SU-DHL-6 (cell line): ENCODE results near the gene KRT4.

Source experiments
- H2AFZ ChIP-seq: fragments of 200-600 bp; sonication (generic); 2 replicates; pipeline ENCODE4 v1.6.1; 2014; ENCODE audit warnings: low read depth, mild to moderate bottlenecking, moderate library complexity, mixed read lengths, antibody characterized with exemption, low read length; ENCODE audit not compliant: severe bottlenecking
- H3F3A ChIP-seq: fragments of 200-600 bp; shearing (Covaris generic); 2 replicates; pipeline ENCODE4 v1.6.0; 2016; ENCODE audit warnings: antibody characterized with exemption, mild to moderate bottlenecking; ENCODE audit not compliant: insufficient read depth
- H3K27ac ChIP-seq: fragments of 200-600 bp; sonication (generic); 2 replicates; pipeline ENCODE4 v1.5.1; 2016; ENCODE audit warnings: low read depth, mild to moderate bottlenecking, low read length, moderate library complexity, mixed read lengths
- H3K27me3 ChIP-seq: fragments of 200-600 bp; sonication (generic), shearing (Covaris generic); 2 replicates; pipeline ENCODE4 v1.6.0; 2014; ENCODE audit warnings: mild to moderate bottlenecking, low read length
- H3K36me3 ChIP-seq: fragments of 200-600 bp; sonication (generic); 2 replicates; pipeline ENCODE4 v1.6.1; 2014; ENCODE audit warnings: mild to moderate bottlenecking, low read length, mixed read lengths
- H3K4me2 ChIP-seq: fragments of 300-600, 200-600 bp; shearing (Covaris generic), sonication (generic); 2 replicates; pipeline ENCODE4 v1.6.0; 2014; ENCODE audit warnings: low read length, low read depth, mild to moderate bottlenecking; ENCODE audit not compliant: poor library complexity, severe bottlenecking
- H3K4me3 ChIP-seq: fragments of 200-600 bp; sonication (generic); 2 replicates; pipeline ENCODE4 v1.5.1; 2014; ENCODE audit warnings: antibody characterized with exemption, low read length, mild to moderate bottlenecking, mixed read lengths; ENCODE audit not compliant: insufficient read depth, poor library complexity, severe bottlenecking
- H3K79me2 ChIP-seq: fragments of 200-600 bp; sonication (generic); 2 replicates; pipeline ENCODE4 v1.6.1; 2014; ENCODE audit warnings: mild to moderate bottlenecking, low read length, moderate library complexity; ENCODE audit not compliant: insufficient read depth
- H3K9ac ChIP-seq: fragments of 200-600 bp; sonication (generic); 2 replicates; pipeline ENCODE4 v1.7.0; 2014; ENCODE audit warnings: mild to moderate bottlenecking, low read length
- H3K9me2 ChIP-seq: fragments of 200-600 bp; sonication (generic); replicated peaks from 2 replicates; pipeline ENCODE4 v1.6.1; 2014; ENCODE audit warnings: low read length; ENCODE audit not compliant: insufficient read depth
- H3K9me3 ChIP-seq: fragments of 200-600 bp; sonication (generic); 2 replicates; pipeline ENCODE4 v1.6.1; 2014; ENCODE audit warnings: low read length, mixed read lengths; ENCODE audit not compliant: insufficient read depth
- H4K20me1 ChIP-seq: fragments of 200-600 bp; sonication (generic); 2 replicates; pipeline ENCODE4 v1.6.1; 2014; ENCODE audit warnings: low read depth, mild to moderate bottlenecking, antibody characterized with exemption, low read length, moderate library complexity, mixed read lengths
- EZH2phosphoT487 ChIP-seq: fragments of 200-600 bp; sonication (generic), shearing (Covaris generic); conservative IDR thresholded peaks from 2 replicates; pipeline ENCODE4 v1.6.1; 2018; ENCODE audit warnings: mild to moderate bottlenecking, antibody characterized with exemption, low read length, moderate library complexity, mixed read lengths
- TF ChIP-seq, protein P1 (sequence below): fragments of 200-600 bp; sonication (generic); IDR thresholded peaks from one replicate; pipeline ENCODE4 v1.5.1; 2017; ENCODE audit warnings: antibody characterized with exemption, mild to moderate bottlenecking, low read length, moderate library complexity; ENCODE audit not compliant: insufficient read depth, poor library complexity, severe bottlenecking

Gene KRT4

GRCh38 chr12:52778833-52779232 is 35.1 kb downstream of the KRT4 start:
- H3K36me3 ChIP-seq, result no peaks in the 10 kb centered on the region
- no peaks in the 10 kb centered on the region for H3K27me3 ChIP-seq
- no peaks in the 10 kb centered on the region for H3K9me2 ChIP-seq
- H3F3A ChIP-seq, result no peaks in the 10 kb centered on the region
- H3K9ac ChIP-seq, result no peak overlapping the region
- H4K20me1 ChIP-seq, result no peaks in the 10 kb centered on the region
- no peak overlapping the region for H3K4me2 ChIP-seq
- H3K4me3 ChIP-seq, result no peak overlapping the region
- no peak for TF ChIP-seq EZH2phosphoT487
- TF ChIP-seq, protein P1, sequence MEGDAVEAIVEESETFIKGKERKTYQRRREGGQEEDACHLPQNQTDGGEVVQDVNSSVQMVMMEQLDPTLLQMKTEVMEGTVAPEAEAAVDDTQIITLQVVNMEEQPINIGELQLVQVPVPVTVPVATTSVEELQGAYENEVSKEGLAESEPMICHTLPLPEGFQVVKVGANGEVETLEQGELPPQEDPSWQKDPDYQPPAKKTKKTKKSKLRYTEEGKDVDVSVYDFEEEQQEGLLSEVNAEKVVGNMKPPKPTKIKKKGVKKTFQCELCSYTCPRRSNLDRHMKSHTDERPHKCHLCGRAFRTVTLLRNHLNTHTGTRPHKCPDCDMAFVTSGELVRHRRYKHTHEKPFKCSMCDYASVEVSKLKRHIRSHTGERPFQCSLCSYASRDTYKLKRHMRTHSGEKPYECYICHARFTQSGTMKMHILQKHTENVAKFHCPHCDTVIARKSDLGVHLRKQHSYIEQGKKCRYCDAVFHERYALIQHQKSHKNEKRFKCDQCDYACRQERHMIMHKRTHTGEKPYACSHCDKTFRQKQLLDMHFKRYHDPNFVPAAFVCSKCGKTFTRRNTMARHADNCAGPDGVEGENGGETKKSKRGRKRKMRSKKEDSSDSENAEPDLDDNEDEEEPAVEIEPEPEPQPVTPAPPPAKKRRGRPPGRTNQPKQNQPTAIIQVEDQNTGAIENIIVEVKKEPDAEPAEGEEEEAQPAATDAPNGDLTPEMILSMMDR, result no peak
- no peaks in the 10 kb centered on the region for H3K79me2 ChIP-seq
- H2AFZ ChIP-seq, result no peak overlapping the region
- H3K27ac ChIP-seq, result no peak overlapping the region
- no peaks in the 10 kb centered on the region for H3K9me3 ChIP-seq

GRCh38 chr12:52777566-52777965 is 36.4 kb downstream of the KRT4 start:
- Histone ChIP-seq H3K27ac (no peak overlapping the region), H3K36me3 (no peaks in the 10 kb centered on the region), H3F3A (no peaks in the 10 kb centered on the region), H3K79me2 (no peaks in the 10 kb centered on the region), H3K27me3 (no peaks in the 10 kb centered on the region), H3K9me2 (no peaks in the 10 kb centered on the region), H3K4me2 (no peak overlapping the region), H4K20me1 (no peaks in the 10 kb centered on the region), H3K9ac (no peak overlapping the region), H3K9me3 (no peaks in the 10 kb centered on the region), H2AFZ (no peak overlapping the region), H3K4me3 (no peak overlapping the region)
- TF ChIP-seq, protein P1, result no peak
- TF ChIP-seq EZH2phosphoT487, result no peak

GRCh38 chr12:52776913-52777395 is 37.0 kb downstream of the KRT4 start, which contains the start of gene KRT76:
Gene KRT76, minus strand, starts transcription at chr12:52777345. Its CDS starts 54 bp downstream, at chr12:52777291.
- Histone ChIP-seq H3K79me2 (no peaks in the 10 kb centered on the region), H3F3A (no peaks in the 10 kb centered on the region), H2AFZ (no peak within 1 kb of the TSS), H3K4me3 (no peak within 1 kb of the TSS), H3K4me2 (no peak within 1 kb of the TSS), H3K36me3 (no peaks in the 10 kb centered on the region), H3K27me3 (no peaks in the 10 kb centered on the region), H3K9me3 (no peaks in the 10 kb centered on the region), H4K20me1 (no peaks in the 10 kb centered on the region), H3K27ac (no peak within 1 kb of the TSS), H3K9me2 (no peaks in the 10 kb centered on the region), H3K9ac (no peak within 1 kb of the TSS)
- no peak for TF ChIP-seq EZH2phosphoT487
- TF ChIP-seq, protein P1, result no peak

- Histone ChIP-seq H4K20me1 (no peaks in the 10 kb centered on the region), H3K27ac (no peak overlapping the region), H3K79me2 (no peaks in the 10 kb centered on the region), H3K27me3 (no peaks in the 10 kb centered on the region), H3F3A (no peaks in the 10 kb centered on the region), H3K36me3 (no peaks in the 10 kb centered on the region), H3K9me2 (no peaks in the 10 kb centered on the region), H3K4me3 (no peak overlapping the region), H3K9me3 (no peaks in the 10 kb centered on the region), H3K4me2 (no peak overlapping the region), H3K9ac (no peak overlapping the region), H2AFZ (no peak overlapping the region)
- TF ChIP-seq EZH2phosphoT487, result no peak
- TF ChIP-seq, protein P1, result no peak
Observed at GRCh38 chr12:52776435-52776834, 37.5 kb downstream of the KRT4 start.
